Thymus (tissue), 11 donors: ENCODE results near the gene GPR35. TPM values are rescaled to one million over a fixed set of nuclear protein-coding genes. Genes with fewer than 3 reads are reported as not detected.

Source experiments
- DNase-seq, 9 donors: peaks; one replicate each; pipeline ENCODE4 v3.0.0-alpha.2; 2013; ENCODE audit warnings: low spot score in 9 of 9, low read depth in 6 of 9, missing footprints in 1 of 9
- H3K27ac ChIP-seq, 2 donors: one replicate each; pipeline ENCODE4 v1.5.1; 2013; ENCODE audit warnings: control low read depth in 1 of 2, low read depth in 1 of 2, low read length in 1 of 2, mild to moderate bottlenecking in 1 of 2, moderate library complexity in 1 of 2
- H3K27me3 ChIP-seq, 2 donors: one replicate each; pipeline ENCODE4 v1.5.1; 2013; ENCODE audit warnings: low read length in 1 of 2; ENCODE audit not compliant: control insufficient read depth in 2 of 2, insufficient read depth in 1 of 2
- H3K36me3 ChIP-seq, 2 donors: one replicate each; pipeline ENCODE4 v1.5.1; 2013; ENCODE audit warnings: low read length in 1 of 2, mild to moderate bottlenecking in 1 of 2, moderate library complexity in 1 of 2; ENCODE audit not compliant: control insufficient read depth in 2 of 2, insufficient read depth in 2 of 2
- H3K4me1 ChIP-seq, 2 donors: one replicate each; pipeline ENCODE4 v1.5.1; 2013; ENCODE audit warnings: low read length in 2 of 2; ENCODE audit not compliant: control insufficient read depth in 2 of 2, insufficient read depth in 2 of 2
- H3K4me3 ChIP-seq, 2 donors: one replicate each; pipeline ENCODE4 v1.5.1; 2013; ENCODE audit warnings: low read length in 2 of 2, control low read depth in 1 of 2, mild to moderate bottlenecking in 1 of 2
- H3K9me3 ChIP-seq, 2 donors: one replicate each; pipeline ENCODE4 v1.5.1; 2013; ENCODE audit warnings: low read length in 1 of 2, mild to moderate bottlenecking in 1 of 2; ENCODE audit not compliant: control insufficient read depth in 2 of 2, insufficient read depth in 1 of 2
- WGBS: extraction: QIAGEN DNeasy Blood & Tissue Kit; methylation state at CpG from one replicate; pipeline ENCODE4 v1.1.7; 2013; 5-methylcytosine and 5-hydroxymethylcytosine counted together
- polyA plus RNA-seq: library from polyadenylated mRNA; stranded (reverse); fragments of 200-250 nt; gene quantifications from one replicate; pipeline ENCODE4 v1.2.3, GENCODE V29; 2013
- total RNA-seq: library from RNA; stranded (reverse); fragments of 120-200 nt; gene quantifications from one replicate; pipeline ENCODE4 v1.2.4, GENCODE V29; 2013
- donor health status: healthy.

GPR35 gene
- total and polyA plus RNA-seq, 2 donors: 5.9 to 21.8 TPM

- WGBS: 87% methylated on average over 11 of the region's 11 CpGs
- H3K27me3 ChIP-seq: no peaks in the 10 kb centered on the region
Observed at GRCh38 chr2:240604291-240604938, 20.9 kb upstream of the GPR35 start.

GRCh38 chr2:240604939-240605716, 20.2 kb upstream of the GPR35 start:
- no peak for DNase-seq
- H3K36me3 ChIP-seq: peaks cover 12 to 14% of the 10 kb centered on the region in 2 donors
- H3K9me3 ChIP-seq: no peaks in the 10 kb centered on the region
- H3K4me3 ChIP-seq: no peak overlapping the region
- no peaks in the 10 kb centered on the region for H3K4me1 ChIP-seq
- no peaks in the 10 kb centered on the region for H3K27me3 ChIP-seq
- H3K27ac ChIP-seq: no peak overlapping the region
- WGBS: 96% methylated on average over 19 of the region's 19 CpGs

More at GRCh38 chr2:240604291-240604938, 20.9 kb upstream of the GPR35 start:
- Histone ChIP-seq H3K9me3 (no peaks in the 10 kb centered on the region), H3K4me1 (no peaks in the 10 kb centered on the region), H3K4me3 (no peak overlapping the region), H3K36me3 (peaks cover 12 to 22% of the 10 kb centered on the region in 2 donors), H3K27ac (no peak overlapping the region)
- DNase-seq: no peak

- no peaks in the 10 kb centered on the region for H3K9me3 ChIP-seq
- H3K36me3 ChIP-seq: peaks cover 7 to 8% of the 10 kb centered on the region in 2 donors
- no peak for DNase-seq
- no peaks in the 10 kb centered on the region for H3K27me3 ChIP-seq
- no peak overlapping the region for H3K4me3 ChIP-seq
- H3K4me1 ChIP-seq: no peaks in the 10 kb centered on the region
- H3K27ac ChIP-seq: no peak overlapping the region
- WGBS: 95% methylated on average over 12 of the region's 12 CpGs
Observed at GRCh38 chr2:240605867-240606743, 19.2 kb upstream of the GPR35 start.

GRCh38 chr2:240611601-240612210, 13.6 kb upstream of the GPR35 start:
- peaks cover 0 to 11% of the 10 kb centered on the region in 2 donors for H3K4me1 ChIP-seq
- 68% methylated on average over 10 of the region's 10 CpGs for WGBS
- peaks cover 0 to 10% of the 10 kb centered on the region in 2 donors for H3K9me3 ChIP-seq
- H3K36me3 ChIP-seq: no peaks in the 10 kb centered on the region
- no peak overlapping the region for H3K27ac ChIP-seq
- DNase-seq: no peak
- H3K4me3 ChIP-seq: no peak overlapping the region
- no peaks in the 10 kb centered on the region for H3K27me3 ChIP-seq

- WGBS: 98% methylated on average over 4 of the region's 4 CpGs
- DNase-seq: no peak
- Histone ChIP-seq H3K9me3 (peaks cover 0 to 15% of the 10 kb centered on the region in 2 donors), H3K36me3 (no peaks in the 10 kb centered on the region), H3K27ac (no peak overlapping the region), H3K4me3 (no peak overlapping the region), H3K4me1 (peaks cover 0 to 11% of the 10 kb centered on the region in 2 donors), H3K27me3 (no peaks in the 10 kb centered on the region)
Observed at GRCh38 chr2:240613781-240614180, 11.5 kb upstream of the GPR35 start.

- Histone ChIP-seq H3K36me3 (no peaks in the 10 kb centered on the region), H3K27ac (no peak overlapping the region), H3K4me3 (no peak overlapping the region), H3K9me3 (peaks cover 0 to 15% of the 10 kb centered on the region in 2 donors), H3K27me3 (no peaks in the 10 kb centered on the region), H3K4me1 (peaks cover 0 to 11% of the 10 kb centered on the region in 2 donors)
- DNase-seq: no peak
- WGBS: 97% methylated on average over 9 of the region's 9 CpGs
Observed at GRCh38 chr2:240614391-240614790, 10.9 kb upstream of the GPR35 start.

- Histone ChIP-seq H3K27ac (no peak overlapping the region), H3K27me3 (no peaks in the 10 kb centered on the region), H3K36me3 (no peaks in the 10 kb centered on the region), H3K4me1 (peaks cover 0 to 15% of the 10 kb centered on the region in 2 donors), H3K4me3 (no peak overlapping the region), H3K9me3 (peaks cover 0 to 15% of the 10 kb centered on the region in 2 donors)
- WGBS: 96% methylated on average over 2 of the region's 2 CpGs
- DNase-seq: no peak
Observed at GRCh38 chr2:240615396-240615795, 9.9 kb upstream of the GPR35 start.

- no peak overlapping the region for H3K4me3 ChIP-seq
- no peaks in the 10 kb centered on the region for H3K27me3 ChIP-seq
- no peak for DNase-seq
- no peaks in the 10 kb centered on the region for H3K36me3 ChIP-seq
- 95% methylated on average over 20 of the region's 20 CpGs for WGBS
- H3K27ac ChIP-seq: no peak overlapping the region
- peaks cover 0 to 21% of the 10 kb centered on the region in 2 donors for H3K4me1 ChIP-seq
- peaks cover 0 to 15% of the 10 kb centered on the region in 2 donors for H3K9me3 ChIP-seq
Observed at GRCh38 chr2:240615820-240616547, 9.3 kb upstream of the GPR35 start.
